HG03159 (cell line): ENCODE results near the gene RNF44.

Experiments
- ATAC-seq: cut with Tn5 transposase; IDR thresholded peaks from one replicate; pipeline ENCODE4 v1.9.1; 2021; ENCODE audit warnings: mild to moderate bottlenecking, moderate library complexity; ENCODE audit not compliant: unreplicated experiment

The RNF44 gene

GRCh38 chr5:176536902-176537553 is at the start of gene RNF44:
RNF44 (minus strand) TSS chr5:176537402; CDS start chr5:176532472, 4,930 bp downstream.
- ATAC-seq, result peak; percentile 51

GRCh38 chr5:176583076-176583475 is 45.9 kb upstream of the RNF44 start:
- ATAC-seq, result no peak

- no peak for ATAC-seq
Measured at GRCh38 chr5:176581361-176581760, 44.2 kb upstream of the RNF44 start.

- no peak for ATAC-seq
Measured at GRCh38 chr5:176579323-176579722, 42.1 kb upstream of the RNF44 start.

- no peak for ATAC-seq
Measured at GRCh38 chr5:176578391-176578808, 41.2 kb upstream of the RNF44 start.

GRCh38 chr5:176577312-176578176 is 40.3 kb upstream of the RNF44 start:
- no peak for ATAC-seq

- ATAC-seq, result no peak
Measured at GRCh38 chr5:176575488-176576422, 38.6 kb upstream of the RNF44 start.

- no peak for ATAC-seq
Measured at GRCh38 chr5:176575066-176575465, 37.9 kb upstream of the RNF44 start.

GRCh38 chr5:176574297-176574591 is 37.0 kb upstream of the RNF44 start:
- no peak for ATAC-seq

- ATAC-seq, result peak; percentile 76
Measured at GRCh38 chr5:176573564-176574296, 36.5 kb upstream of the RNF44 start.

- no peak for ATAC-seq
Measured at GRCh38 chr5:176570044-176570443, 32.8 kb upstream of the RNF44 start.

GRCh38 chr5:176568657-176569056 is 31.5 kb upstream of the RNF44 start:
- ATAC-seq, result no peak

- no peak for ATAC-seq
Measured at GRCh38 chr5:176565760-176566288, 28.6 kb upstream of the RNF44 start.

- ATAC-seq, result no peak
Measured at GRCh38 chr5:176564002-176564401, 26.8 kb upstream of the RNF44 start.

GRCh38 chr5:176562189-176562588 is 25.0 kb upstream of the RNF44 start:
- no peak for ATAC-seq

- ATAC-seq, result no peak
Measured at GRCh38 chr5:176561259-176561658, 24.1 kb upstream of the RNF44 start.

- no peak for ATAC-seq
Measured at GRCh38 chr5:176560364-176560763, 23.2 kb upstream of the RNF44 start.

GRCh38 chr5:176559683-176560082 is 22.5 kb upstream of the RNF44 start:
- no peak for ATAC-seq

- ATAC-seq, result no peak
Measured at GRCh38 chr5:176557846-176558245, 20.6 kb upstream of the RNF44 start.
